Measurements from ENCODE around the gene KLRG1.
A peak's percentile ranks its signal among the peaks of the same experiment; 100 is the strongest.

The KLRG1 gene

DNA sequence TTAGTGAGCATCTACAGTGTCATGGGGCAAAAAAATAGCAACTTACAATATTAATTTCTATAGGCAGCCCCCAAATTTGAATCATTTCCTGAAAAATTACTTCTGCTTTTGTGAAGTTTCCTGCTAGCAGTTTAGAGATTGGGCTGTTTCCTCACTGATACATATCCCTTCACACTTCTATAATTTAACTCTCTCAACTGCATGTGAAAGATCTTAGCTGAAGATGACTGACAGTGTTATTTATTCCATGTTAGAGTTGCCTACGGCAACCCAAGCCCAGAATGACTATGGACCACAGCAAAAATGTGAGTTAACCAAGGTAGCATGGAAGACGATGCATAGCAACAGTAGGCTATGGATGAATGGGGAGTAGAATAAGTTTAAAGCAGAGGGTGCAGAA, at the start of gene KLRG1:
KLRG1 (plus strand) TSS at position 134 of the 400 bp plus-strand sequence; CDS start at position 224, 90 bp downstream.
- DNase-seq, result no peak

DNA sequence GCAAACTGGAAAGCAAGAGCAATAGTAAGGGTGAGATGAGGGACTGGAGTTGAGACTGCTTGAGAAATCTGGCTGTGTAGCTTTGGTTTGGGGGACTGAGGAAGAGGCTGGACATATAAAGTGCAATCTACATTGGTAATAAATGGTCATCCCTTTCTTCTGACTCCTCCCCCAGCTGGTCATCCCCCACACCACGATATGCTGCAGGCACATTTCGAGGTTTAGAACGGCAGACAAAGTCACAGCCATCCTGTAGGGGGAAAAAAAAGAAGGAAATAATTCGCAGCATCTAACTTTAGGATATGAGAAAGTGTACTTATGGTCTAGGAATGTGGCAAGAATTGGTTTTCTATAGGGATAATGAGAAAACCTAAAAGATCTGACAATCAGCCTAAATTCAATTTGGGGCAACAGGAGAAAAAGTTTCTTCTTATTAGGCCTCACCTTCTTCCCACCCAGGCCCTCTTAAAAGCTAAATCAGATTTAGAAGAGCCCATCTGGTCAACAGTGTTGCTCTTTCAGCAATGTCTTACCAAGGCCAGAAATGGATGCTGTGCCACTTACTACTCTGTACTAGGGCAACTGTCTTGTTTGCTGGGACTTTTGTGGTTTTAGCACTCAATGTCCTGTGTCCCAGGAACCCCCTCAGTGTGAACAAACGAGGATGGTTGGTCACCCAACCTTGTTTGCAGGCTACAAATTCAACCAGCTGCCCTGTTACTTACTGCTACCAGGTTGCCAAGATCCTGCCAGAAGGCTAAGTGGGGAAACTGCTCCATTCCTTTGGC, 47.5 kb upstream of the KLRG1 start:
- DNase-seq, result no peak

DNA sequence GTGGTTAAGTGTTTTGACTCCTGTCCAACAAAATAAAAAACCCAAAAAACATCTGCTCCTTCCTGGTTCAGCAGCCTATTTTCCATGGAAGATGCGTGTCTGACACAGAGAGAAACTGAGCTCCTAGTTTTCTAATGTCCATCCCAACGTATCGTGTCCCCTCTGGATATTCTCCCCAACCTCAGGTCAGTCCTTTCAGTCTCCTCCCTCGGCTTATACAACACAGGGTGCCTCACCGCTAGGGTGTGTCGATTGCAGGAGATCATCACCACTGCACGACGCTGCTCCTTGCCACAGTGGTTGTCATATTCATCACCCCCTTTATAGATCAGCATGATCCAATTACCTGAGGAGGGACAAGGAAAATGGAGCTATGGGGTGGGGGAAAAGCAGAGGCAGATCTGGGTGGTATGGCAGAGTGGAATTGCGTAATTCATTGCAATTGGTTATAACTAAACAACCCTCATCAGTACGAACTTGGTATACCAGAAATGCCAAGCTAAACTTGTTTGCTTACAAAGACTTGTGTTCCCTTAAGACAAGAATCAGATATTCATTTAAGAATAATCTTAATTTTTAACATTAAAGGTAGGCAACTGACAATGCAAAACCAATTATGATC, 45.7 kb upstream of the KLRG1 start:
- no peak for DNase-seq

DNA sequence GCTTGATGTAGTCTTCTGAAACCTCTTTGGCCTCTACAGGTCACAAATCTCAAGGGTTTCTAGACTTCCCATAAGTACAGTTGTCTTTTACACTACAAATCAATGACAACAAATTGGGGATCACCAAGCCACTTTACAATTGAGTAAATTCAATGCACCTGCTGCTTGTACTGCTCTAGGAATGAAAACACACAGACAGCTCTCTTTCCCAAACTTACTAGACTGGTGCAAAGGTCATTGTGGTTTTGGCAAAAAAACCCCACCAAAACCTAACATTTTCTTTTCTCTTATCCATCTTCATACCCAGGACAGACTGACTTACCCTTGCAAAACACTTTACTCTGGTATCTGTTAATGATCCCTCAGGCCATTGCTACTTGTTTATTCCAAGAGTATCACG, 42.6 kb upstream of the KLRG1 start:
- DNase-seq, result no peak

GRCh38 chr12:8947737-8948136, 41.6 kb upstream of the KLRG1 start:
- no peak for DNase-seq

GRCh38 chr12:8948701-8949341, 40.5 kb upstream of the KLRG1 start:
- no peak for DNase-seq

GRCh38 chr12:8949342-8950220, 39.8 kb upstream of the KLRG1 start, which contains the start of gene M6PR:
TSS of gene M6PR (minus strand) at chr12:8949645. CDS start at chr12:8946404, 3,241 bp downstream.
- peak; percentile 51 for DNase-seq

GRCh38 chr12:8950221-8950527, 39.2 kb upstream of the KLRG1 start:
- no peak for DNase-seq

GRCh38 chr12:8950702-8951478, 38.5 kb upstream of the KLRG1 start:
- no peak for DNase-seq

- no peak for DNase-seq
Observed at GRCh38 chr12:8951744-8952143, 37.6 kb upstream of the KLRG1 start.

DNA sequence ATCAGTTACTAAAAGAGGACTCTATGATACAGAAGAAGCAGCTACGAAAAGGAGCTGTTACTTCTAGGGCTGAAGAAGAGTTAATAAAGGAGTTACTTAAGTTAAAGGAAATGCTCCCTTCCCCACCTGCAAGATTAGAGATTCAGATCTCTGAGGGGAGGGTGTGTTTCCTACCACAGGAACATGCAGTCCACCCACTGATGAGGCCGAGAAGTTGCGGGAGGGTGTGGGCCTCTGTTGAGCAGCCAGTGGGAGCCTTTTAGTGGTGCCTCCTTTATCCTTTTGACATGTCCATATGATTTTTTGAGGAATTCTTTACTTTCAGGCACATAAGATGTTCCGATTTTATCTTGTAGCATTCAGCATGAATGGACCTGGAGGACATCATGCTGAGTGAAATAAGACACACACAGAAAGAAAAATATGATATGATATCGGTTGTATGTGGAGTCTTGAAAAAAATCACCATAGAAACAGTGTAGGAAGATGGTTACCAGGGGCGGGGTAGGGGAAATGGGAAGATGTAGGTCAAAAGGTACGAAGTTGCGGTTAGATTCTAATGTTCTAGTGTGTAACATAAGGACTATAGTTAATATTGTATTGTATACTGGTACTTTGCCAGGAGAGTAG, 35.5 kb upstream of the KLRG1 start:
- DNase-seq, result no peak

DNA sequence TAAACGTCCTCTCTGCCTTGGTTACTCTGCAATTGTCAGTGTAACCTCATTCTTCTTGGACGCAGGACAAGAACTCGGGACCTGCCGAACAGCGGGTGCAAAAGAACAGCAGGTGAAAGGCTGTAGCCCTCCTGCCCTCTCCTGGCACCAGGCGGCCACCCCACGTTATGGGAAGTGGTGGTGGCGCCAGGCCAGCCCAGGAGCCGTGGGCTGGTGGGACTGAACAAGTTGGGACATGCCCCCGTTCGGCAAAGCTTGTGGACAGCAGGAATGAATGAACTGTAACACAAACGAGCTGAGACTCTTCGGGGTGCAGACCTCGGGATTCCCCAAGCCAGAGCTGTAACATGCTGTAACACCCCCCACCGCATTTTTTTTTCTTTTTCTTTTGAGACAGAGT, 33.3 kb upstream of the KLRG1 start:
- no peak for DNase-seq

DNA sequence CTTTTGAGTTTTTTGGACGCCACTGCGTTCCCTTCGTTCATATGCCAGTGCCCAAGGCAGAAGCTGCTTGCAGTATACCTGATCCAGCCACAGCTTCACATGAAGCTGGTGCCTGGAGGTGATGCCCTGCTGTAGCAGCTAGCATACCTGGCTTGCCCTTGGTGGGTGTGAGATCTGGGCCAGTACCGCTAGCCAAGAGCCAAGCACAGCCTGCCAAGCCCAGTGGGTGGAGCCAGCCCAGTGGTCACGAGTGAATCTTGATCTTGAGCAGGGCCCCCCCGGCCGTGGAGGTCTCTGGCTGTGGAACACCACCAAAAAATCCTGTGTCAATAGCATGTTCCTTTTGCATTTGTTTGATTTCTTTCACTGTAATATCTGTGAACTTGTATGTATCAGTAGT, 32.6 kb upstream of the KLRG1 start:
- no peak for DNase-seq

- DNase-seq, result no peak
Observed at GRCh38 chr12:8957561-8957960, 31.8 kb upstream of the KLRG1 start.

DNA sequence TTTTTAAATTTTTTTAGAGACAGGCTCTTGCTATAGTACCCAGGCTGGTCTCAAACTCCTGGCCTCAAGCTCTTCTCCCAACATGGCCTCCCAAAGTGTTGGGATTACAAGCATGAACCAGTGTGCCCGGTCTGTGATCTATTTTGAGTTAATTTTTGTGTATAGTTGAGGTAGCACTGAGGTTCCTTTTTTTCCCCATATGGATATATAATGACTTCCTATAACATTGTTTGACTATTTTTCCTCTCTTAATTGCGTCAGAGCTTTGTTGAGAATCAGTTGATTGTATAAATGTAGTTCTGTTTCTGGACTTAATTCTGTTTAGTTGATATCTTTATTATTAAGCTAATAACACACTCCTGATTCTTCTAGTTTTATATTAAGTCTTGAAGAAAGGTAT, 31.3 kb upstream of the KLRG1 start:
- DNase-seq, result no peak

DNA sequence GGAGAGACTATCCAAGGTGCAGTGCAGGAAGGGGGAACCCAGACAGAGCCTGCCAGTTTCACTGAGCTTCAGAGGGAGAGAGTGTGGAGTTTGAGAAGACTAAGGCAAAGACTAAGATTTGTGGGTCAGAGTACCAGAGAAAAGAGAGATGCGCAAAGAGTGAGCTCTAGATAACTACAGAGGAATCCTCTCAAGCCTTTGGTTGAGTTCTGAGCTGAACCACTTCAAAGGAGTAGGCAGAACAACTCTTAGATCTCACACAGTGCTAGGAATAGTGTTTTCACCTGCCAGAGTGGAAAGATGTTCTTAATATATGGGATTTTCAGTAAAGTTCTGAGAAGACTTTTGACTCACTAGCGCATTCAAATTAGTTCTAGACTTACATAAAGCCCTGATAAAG, 29.2 kb upstream of the KLRG1 start:
- no peak for DNase-seq

GRCh38 chr12:8968761-8969160, 20.6 kb upstream of the KLRG1 start:
- no peak for DNase-seq

- DNase-seq, result no peak
Observed at GRCh38 chr12:8969861-8970411, 19.4 kb upstream of the KLRG1 start.

GRCh38 chr12:8970432-8970831, 18.9 kb upstream of the KLRG1 start:
- no peak for DNase-seq

- DNase-seq, result no peak
Observed at GRCh38 chr12:8980137-8980536, 9.2 kb upstream of the KLRG1 start.

GRCh38 chr12:8985213-8985754, 4.1 kb upstream of the KLRG1 start:
- DNase-seq, result no peak
